ENCODE results near the gene RANGAP1. TPM values are rescaled to one million over a fixed set of nuclear protein-coding genes. Genes with fewer than 3 reads are reported as not detected.

Gene RANGAP1
- total and polyA plus RNA-seq, 2 of the 13 experiments (the other 11 are each of a cell fraction or from before 2014, with no cell fraction given) = 51.8 to 83.9 TPM

- TF ChIP-seq GTF3A (CRISPR knock-in tag; conservative IDR thresholded peaks at IDR 0.05) = no peak
- no peak for TF ChIP-seq MAF1 (CRISPR knock-in tag; IDR thresholded peaks at IDR 0.05; ENCODE audit: borderline replicate concordance)
- no peak for TF ChIP-seq ZNF230 (CRISPR knock-in tag; IDR thresholded peaks at IDR 0.05)
- TF ChIP-seq DPF2 (CRISPR knock-in tag; IDR thresholded peaks at IDR 0.05; ENCODE audit: borderline replicate concordance, low read depth) = 0 out of 2 replicates have a peak, but pooled peaks have one; percentile 41
- TF ChIP-seq ZBTB44 (CRISPR knock-in tag; IDR thresholded peaks at IDR 0.05) = no peak
- TF ChIP-seq MATR3 (CRISPR knock-in tag; IDR thresholded peaks at IDR 0.05) = no peak
- TF ChIP-seq ZBTB21 (CRISPR knock-in tag; IDR thresholded peaks at IDR 0.05) = no peak
- TF ChIP-seq ZFP1 (CRISPR knock-in tag; IDR thresholded peaks at IDR 0.05) = no peak
- no peak for TF ChIP-seq ZNF414 (CRISPR knock-in tag; IDR thresholded peaks at IDR 0.05)
- no peak for TF ChIP-seq NFE2L1 (CRISPR knock-in tag; IDR thresholded peaks at IDR 0.05; ENCODE audit: borderline replicate concordance)
- TF ChIP-seq ZNF501 (CRISPR knock-in tag; IDR thresholded peaks at IDR 0.05) = no peak
- TF ChIP-seq ZNF17 (CRISPR knock-in tag; IDR thresholded peaks at IDR 0.05) = no peak
- TF ChIP-seq ZNF800 (CRISPR knock-in tag; IDR thresholded peaks at IDR 0.05) = no peak
- no peak for TF ChIP-seq ZNF207 (IDR thresholded peaks at IDR 0.05; ENCODE audit: borderline replicate concordance)
- TF ChIP-seq ARNTL (CRISPR knock-in tag; IDR thresholded peaks at IDR 0.05) = no peak
- TF ChIP-seq RELA (CRISPR knock-in tag; IDR thresholded peaks at IDR 0.05) = 0 out of 2 replicates have a peak, but pooled peaks have one; percentile 17
- TF ChIP-seq ZNF460 (CRISPR knock-in tag; IDR thresholded peaks at IDR 0.05; ENCODE audit: borderline replicate concordance) = no peak
- TF ChIP-seq ELF4 (CRISPR knock-in tag; IDR thresholded peaks at IDR 0.05; ENCODE audit: borderline replicate concordance) = no peak
- no peak; the same call in 1 of the 2 replicates for TF ChIP-seq ZSCAN9 (CRISPR knock-in tag; IDR thresholded peaks at IDR 0.05; ENCODE audit: borderline replicate concordance)
- no peak for TF ChIP-seq PHF8 (CRISPR knock-in tag; IDR thresholded peaks at IDR 0.05)
- TF ChIP-seq ZNF280D (CRISPR knock-in tag; IDR thresholded peaks at IDR 0.05) = no peak
- TF ChIP-seq ZSCAN29 (CRISPR knock-in tag; conservative IDR thresholded peaks at IDR 0.05) = no peak
- TF ChIP-seq ATF2 (CRISPR knock-in tag; IDR thresholded peaks at IDR 0.05) = no peak; the same call in 1 of the 2 replicates
- TF ChIP-seq ZNF546 (CRISPR knock-in tag; conservative IDR thresholded peaks at IDR 0.05) = no peak
Measured at GRCh38 chr22:41286639-41287091, 678 bp upstream of the RANGAP1 start (continued).
